GM18868 (cell line): ENCODE measurements around the gene ACP3.

Experiments used
- ATAC-seq: cut with Tn5 transposase; IDR thresholded peaks from one replicate; pipeline ENCODE4 v1.9.1; 2021; ENCODE audit warnings: mild to moderate bottlenecking, moderate library complexity; ENCODE audit not compliant: unreplicated experiment

Gene ACP3

DNA sequence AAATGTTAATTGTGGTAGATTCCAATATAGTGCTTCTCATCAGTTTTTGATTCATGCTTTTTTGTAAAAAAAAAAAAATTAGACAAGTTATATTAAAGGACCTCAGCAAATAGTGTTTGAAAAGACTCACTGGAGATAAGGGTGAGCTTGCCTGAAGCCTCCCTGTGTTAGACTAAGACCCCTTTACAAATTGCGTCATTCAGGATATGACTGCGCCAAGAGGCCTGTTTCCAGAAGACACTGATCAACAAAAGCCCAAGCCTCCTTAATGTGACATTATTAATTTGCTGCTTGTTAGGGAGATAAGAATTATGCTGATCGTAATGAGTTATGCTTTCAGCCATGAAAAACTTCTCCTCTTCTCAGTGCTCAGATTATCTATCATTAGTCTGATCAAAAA is 87.1 kb downstream of the ACP3 start:
- no peak for ATAC-seq

DNA sequence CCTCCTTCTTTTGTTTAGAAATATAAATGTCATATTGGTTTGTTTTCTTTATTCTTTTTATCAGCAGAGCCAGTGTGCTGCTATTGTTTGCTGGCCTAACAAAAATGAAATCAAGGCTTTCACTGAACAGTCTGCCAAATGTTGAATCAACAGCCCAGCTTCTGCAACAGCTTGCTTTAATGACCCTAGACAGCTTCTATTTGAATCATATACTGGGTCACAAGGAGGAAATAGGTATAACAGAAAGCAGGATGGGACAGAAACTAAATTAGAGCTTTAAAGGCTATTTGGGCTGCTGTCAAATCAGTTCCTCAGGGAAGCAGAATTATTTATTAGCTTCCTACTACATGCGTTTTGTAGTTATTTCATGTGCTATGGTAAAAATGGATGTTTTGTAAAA is 88.0 kb downstream of the ACP3 start:
- ATAC-seq = peak; percentile 58

DNA sequence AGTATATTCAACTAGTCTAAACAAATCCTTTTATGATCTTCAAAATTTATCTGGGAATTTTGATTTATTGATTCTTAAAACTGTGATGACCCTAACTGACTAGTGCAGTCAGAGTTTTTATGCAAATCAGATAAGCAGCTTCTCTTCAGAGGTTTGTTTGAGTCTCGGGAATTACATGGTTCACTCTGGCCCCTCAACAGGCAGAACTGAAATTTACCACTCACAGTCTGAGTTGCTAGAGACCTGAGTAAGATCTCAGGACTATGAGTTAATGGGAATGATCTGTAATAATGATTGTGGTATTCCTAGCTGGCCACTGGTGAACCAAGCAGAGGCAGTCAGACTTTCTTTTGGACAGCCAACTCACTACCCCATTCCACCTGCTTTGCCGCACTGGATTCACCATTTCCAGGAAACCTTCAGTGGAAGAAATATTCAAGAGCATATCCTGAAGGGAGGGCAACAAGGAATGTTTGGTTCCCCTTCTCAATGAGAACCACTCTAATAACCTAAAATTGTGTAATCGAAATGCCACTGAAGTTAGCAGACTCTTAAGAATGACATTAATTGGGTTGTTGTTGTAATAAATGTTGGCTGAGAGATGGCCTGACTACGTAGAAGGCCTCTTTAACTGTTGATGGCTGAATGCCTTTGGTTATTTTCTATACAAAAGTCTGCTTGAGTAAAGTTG is 88.5 kb downstream of the ACP3 start:
- peak; percentile 78 for ATAC-seq

DNA sequence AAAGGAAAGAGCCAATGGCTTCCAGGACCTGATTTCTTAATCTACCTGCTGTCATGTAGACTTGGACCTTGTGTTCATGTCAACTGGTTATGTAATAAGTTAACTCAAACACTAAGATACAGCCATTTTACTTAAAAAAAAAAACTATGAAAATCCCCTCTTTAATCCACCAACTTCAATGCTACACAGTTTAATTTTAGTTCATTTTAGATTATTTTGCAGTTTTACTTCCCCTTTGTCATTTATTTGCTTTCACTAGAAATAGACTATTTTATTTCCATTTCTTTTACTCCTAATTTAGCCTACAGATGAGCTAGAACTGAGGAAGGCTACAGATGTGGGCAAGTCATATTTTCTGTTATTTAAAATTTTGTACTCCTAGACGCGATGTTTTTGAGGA is 89.4 kb downstream of the ACP3 start:
- ATAC-seq = no peak

DNA sequence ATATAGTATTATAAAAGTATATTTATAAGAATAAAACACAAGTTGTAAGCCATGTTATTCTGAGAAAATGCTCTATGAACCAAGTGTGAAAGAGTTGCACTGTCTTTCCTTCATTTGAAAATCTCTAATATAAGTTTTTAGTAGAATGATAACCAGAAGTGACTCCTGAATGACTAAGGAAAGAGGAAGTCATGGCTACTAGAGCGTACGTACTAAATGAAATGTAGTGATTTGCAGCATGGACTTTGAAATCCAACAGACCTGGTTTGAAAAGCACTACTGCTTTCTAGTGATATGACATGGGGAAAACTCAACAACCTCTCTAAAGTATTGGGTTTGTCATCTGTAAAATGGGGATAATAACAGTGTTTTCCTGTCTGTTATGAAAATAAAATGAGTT is 89.8 kb downstream of the ACP3 start:
- no peak for ATAC-seq
